SK-N-SH treated with all-trans-retinoic acid at 6 μM for 48 hours (cell line): Measurements from ENCODE around the gene EPB41.

Source experiments
- ATAC-seq: fragments of 200-7000 bp; cut with Tn5 transposase; 3 replicates; pipeline ENCODE4 v1.9.1; 2020; ENCODE audit warnings: mild to moderate bottlenecking, moderate library complexity
- ARNTL ChIP-seq: fragments of 450-650 bp; formaldehyde crosslinking; IDR thresholded peaks from 2 replicates; pipeline ENCODE4 v1.5.0; 2020; ENCODE audit warnings: low read depth, mild to moderate bottlenecking, moderate library complexity, borderline replicate concordance
- BACH2 ChIP-seq: fragments of 250-450 bp; sonication (Bioruptor Pico); IDR thresholded peaks from 2 replicates; pipeline ENCODE4 v1.9.0; 2021; ENCODE audit warnings: mild to moderate bottlenecking, borderline replicate concordance
- CSDC2 ChIP-seq: fragments of 250-450 bp; sonication (Bioruptor Pico); IDR thresholded peaks from 2 replicates; pipeline ENCODE4 v1.5.0; 2020; ENCODE audit warnings: mild to moderate bottlenecking, moderate library complexity
- ESRRG ChIP-seq: fragments of 250-450 bp; sonication (Bioruptor Pico); IDR thresholded peaks from 2 replicates; pipeline ENCODE4 v1.6.1; 2021; ENCODE audit warnings: mild to moderate bottlenecking
- GLIS3 ChIP-seq: fragments of 250-450 bp; sonication (Bioruptor Pico); IDR thresholded peaks from 2 replicates; pipeline ENCODE4 v1.5.0; 2020; ENCODE audit warnings: mild to moderate bottlenecking, moderate library complexity
- ISL1 ChIP-seq: fragments of 250-450 bp; sonication (Bioruptor Pico); IDR thresholded peaks from 2 replicates; pipeline ENCODE4 v2.1.2; 2022; ENCODE audit warnings: mild to moderate bottlenecking, moderate library complexity
- OSR1 ChIP-seq: fragments of 250-450 bp; sonication (Bioruptor Pico); IDR thresholded peaks from 2 replicates; pipeline ENCODE4 v1.8.0; 2022; ENCODE audit warnings: moderate library complexity, mild to moderate bottlenecking, inconsistent platforms
- PPARA ChIP-seq: fragments of 250-450 bp; sonication (Bioruptor Pico); IDR thresholded peaks from 2 replicates; pipeline ENCODE4 v1.5.0; 2020; ENCODE audit warnings: mild to moderate bottlenecking, borderline replicate concordance
- RARB ChIP-seq: fragments of 250-450 bp; sonication (Bioruptor Pico); IDR thresholded peaks from 2 replicates; pipeline ENCODE4 v1.8.0; 2021; ENCODE audit warnings: mild to moderate bottlenecking, moderate library complexity
- SNAI2 ChIP-seq: fragments of 250-450 bp; sonication (Bioruptor Pico); IDR thresholded peaks from 2 replicates; pipeline ENCODE4 v1.5.0; 2020; ENCODE audit warnings: mild to moderate bottlenecking, moderate library complexity
- TCF4 ChIP-seq: fragments of 250-450 bp; sonication (Bioruptor Pico); IDR thresholded peaks from 2 replicates; pipeline ENCODE4 v1.8.0; 2021; ENCODE audit warnings: mild to moderate bottlenecking, moderate library complexity, borderline replicate concordance
- TOX ChIP-seq: fragments of 250-450 bp; sonication (Bioruptor Pico); IDR thresholded peaks from 2 replicates; pipeline ENCODE4 v1.8.0; 2021; ENCODE audit warnings: mild to moderate bottlenecking, moderate library complexity, borderline replicate concordance
- ZC3H10 ChIP-seq: fragments of 250-450 bp; sonication (Bioruptor Pico); IDR thresholded peaks from 2 replicates; pipeline ENCODE4 v1.5.1; 2021; ENCODE audit warnings: mild to moderate bottlenecking, moderate library complexity
- ZFP3 ChIP-seq: fragments of 250-450 bp; sonication (Bioruptor Pico); IDR thresholded peaks from 2 replicates; pipeline ENCODE4 v1.5.0; 2020; ENCODE audit warnings: mild to moderate bottlenecking, moderate library complexity
- ZFP30 ChIP-seq: fragments of 450-650 bp; formaldehyde crosslinking; IDR thresholded peaks from 2 replicates; pipeline ENCODE4 v1.5.0; 2022; ENCODE audit warnings: mild to moderate bottlenecking, moderate library complexity
- ZNF565 ChIP-seq: fragments of 450-650 bp; formaldehyde crosslinking; conservative IDR thresholded peaks from 2 replicates; pipeline ENCODE4 v1.5.0; 2020; ENCODE audit warnings: low read depth, mild to moderate bottlenecking, moderate library complexity
- ZNF70 ChIP-seq: fragments of 450-650 bp; formaldehyde crosslinking; IDR thresholded peaks from 2 replicates; pipeline ENCODE4 v1.5.0; 2020; ENCODE audit warnings: mild to moderate bottlenecking, moderate library complexity
- ZNF8 ChIP-seq: fragments of 450-650 bp; formaldehyde crosslinking; IDR thresholded peaks from 2 replicates; pipeline ENCODE4 v1.5.0; 2020; ENCODE audit warnings: mild to moderate bottlenecking, moderate library complexity
- TF ChIP-seq, protein P1 (sequence below): fragments of 250-450 bp; sonication (Bioruptor Pico); IDR thresholded peaks from 2 replicates; pipeline ENCODE4 v1.5.0; 2020; ENCODE audit warnings: mild to moderate bottlenecking, moderate library complexity
- TF ChIP-seq, protein P2 (sequence below): fragments of 250-450 bp; sonication (Bioruptor Pico); IDR thresholded peaks from 2 replicates; pipeline ENCODE4 v1.5.1; 2020; ENCODE audit warnings: low read depth, mild to moderate bottlenecking, moderate library complexity
- TF ChIP-seq, protein P3 (sequence below): fragments of 250-450 bp; sonication (Bioruptor Pico); IDR thresholded peaks from 2 replicates; pipeline ENCODE4 v1.5.1; 2021; ENCODE audit warnings: mild to moderate bottlenecking, moderate library complexity
- TF ChIP-seq, protein P4 (sequence below): fragments of 250-450 bp; sonication (Bioruptor Pico); IDR thresholded peaks from 2 replicates; pipeline ENCODE4 v1.8.0; 2020; ENCODE audit warnings: mild to moderate bottlenecking, moderate library complexity, borderline replicate concordance

Gene EPB41

DNA sequence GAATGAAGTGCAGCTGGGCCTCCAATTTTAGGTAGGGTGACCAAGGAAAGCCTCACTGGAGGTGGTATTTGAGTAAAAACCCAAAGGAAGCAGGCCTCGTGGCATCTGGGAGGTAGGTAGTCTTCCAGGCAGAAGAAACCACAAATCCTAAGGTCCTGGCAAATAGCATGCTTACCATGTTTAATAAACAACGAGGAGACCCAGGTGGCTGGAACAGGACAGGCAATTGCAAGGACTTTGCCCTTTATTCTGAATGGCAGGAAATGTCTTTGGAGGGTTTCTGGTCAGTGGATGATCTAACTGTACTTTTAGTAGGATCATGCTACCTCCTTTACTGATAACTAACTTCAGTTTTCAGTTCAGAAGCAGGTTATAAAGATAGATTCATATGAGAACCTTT lies 52.2 kb downstream of the EPB41 start:
- TF ChIP-seq BACH2 (no peak), PPARA (no peak), ZNF70 (no peak), GLIS3 (CRISPR knock-in tag) (no peak), ZC3H10 (CRISPR knock-in tag) (no peak), ZNF565 (no peak), ZFP3 (CRISPR knock-in tag) (no peak)

DNA sequence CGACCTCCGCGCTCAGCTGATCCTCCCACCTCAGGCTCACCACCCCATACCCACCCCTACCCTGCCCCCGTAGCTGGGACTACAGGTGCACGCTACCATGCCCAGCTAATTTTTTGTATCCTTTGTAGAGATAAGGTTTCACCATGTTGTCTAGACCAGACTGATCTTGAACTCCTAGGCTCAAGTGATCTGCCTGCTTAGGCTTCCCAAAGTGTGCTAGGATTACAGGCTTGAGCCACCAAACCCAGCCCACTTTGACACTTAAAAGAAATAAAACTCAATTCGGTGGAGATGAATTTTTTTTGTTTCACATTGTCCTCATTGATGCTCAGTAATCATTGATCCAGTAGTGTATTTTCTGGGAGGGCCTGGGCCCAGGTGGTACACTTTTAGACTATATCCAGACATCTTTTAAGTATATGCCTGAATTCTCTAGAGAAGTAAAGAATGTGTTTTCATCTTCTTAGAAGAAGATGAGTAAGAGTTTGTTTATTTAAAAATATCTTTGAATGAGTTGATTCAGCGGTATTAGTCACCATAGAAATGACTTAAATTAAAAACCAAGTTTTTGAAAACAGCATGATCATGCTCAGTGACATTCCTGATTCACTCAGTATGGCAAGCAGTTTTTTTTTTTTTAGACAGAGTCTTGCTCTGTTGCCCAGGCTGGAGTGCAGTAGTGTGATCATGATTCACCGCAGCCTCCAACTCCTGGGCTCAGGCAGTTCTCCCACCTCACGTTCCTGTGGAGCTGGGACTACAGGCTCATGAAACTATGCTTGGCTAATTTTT lies 57.8 kb downstream of the EPB41 start:
- ATAC-seq, result peak; percentile 89
- no peak for TF ChIP-seq SNAI2 (CRISPR knock-in tag)
- 0 out of 2 replicates have a peak, but pooled peaks have one; percentile 16 for TF ChIP-seq ISL1 (CRISPR knock-in tag)
- TF ChIP-seq, all 23 proteins: peak for 1

More for the DNA sequence above, 52.2 kb downstream of the EPB41 start:
- no peak for ATAC-seq

DNA sequence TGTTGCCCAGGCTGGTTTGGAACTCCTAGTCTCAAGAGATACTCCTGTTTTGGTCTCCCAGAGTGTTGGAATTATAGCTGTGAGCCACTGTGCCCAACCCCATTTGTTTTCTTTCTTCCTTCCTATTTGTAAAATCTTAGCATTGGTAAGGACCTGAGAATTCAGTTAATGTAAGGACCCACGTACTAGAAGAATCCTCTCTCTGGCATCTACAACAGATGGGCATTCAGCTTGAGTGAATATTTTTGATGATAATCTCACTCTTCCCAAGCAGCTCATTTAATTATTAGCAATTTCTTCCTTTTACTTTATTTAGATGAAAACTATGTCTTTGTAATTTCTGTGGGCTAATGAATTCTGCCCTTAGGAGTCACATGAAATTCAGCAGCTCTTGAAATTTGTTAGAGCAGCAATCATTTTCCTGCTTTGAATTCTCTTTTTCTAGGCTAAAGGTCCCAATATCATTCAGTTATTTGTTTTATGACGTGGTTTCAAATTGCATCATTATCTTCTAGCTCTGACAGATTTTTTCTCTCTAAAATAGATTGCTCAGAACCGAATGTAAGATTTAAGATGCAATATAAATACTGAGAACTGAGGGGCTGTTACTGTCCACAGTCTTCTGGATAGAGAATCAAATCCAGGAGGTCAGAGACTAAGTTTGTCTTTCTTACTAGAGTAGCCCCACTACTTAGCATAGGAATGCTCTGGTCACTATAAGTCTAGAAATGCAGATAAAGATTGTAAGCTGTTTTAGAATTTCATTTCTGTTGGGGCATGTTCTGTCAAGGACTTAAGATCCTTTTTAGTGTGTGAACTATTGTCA lies 59.4 kb downstream of the EPB41 start:
- TF ChIP-seq ISL1 (CRISPR knock-in tag), result no peak
- TF ChIP-seq TCF4, result no peak
- TF ChIP-seq, protein P1, sequence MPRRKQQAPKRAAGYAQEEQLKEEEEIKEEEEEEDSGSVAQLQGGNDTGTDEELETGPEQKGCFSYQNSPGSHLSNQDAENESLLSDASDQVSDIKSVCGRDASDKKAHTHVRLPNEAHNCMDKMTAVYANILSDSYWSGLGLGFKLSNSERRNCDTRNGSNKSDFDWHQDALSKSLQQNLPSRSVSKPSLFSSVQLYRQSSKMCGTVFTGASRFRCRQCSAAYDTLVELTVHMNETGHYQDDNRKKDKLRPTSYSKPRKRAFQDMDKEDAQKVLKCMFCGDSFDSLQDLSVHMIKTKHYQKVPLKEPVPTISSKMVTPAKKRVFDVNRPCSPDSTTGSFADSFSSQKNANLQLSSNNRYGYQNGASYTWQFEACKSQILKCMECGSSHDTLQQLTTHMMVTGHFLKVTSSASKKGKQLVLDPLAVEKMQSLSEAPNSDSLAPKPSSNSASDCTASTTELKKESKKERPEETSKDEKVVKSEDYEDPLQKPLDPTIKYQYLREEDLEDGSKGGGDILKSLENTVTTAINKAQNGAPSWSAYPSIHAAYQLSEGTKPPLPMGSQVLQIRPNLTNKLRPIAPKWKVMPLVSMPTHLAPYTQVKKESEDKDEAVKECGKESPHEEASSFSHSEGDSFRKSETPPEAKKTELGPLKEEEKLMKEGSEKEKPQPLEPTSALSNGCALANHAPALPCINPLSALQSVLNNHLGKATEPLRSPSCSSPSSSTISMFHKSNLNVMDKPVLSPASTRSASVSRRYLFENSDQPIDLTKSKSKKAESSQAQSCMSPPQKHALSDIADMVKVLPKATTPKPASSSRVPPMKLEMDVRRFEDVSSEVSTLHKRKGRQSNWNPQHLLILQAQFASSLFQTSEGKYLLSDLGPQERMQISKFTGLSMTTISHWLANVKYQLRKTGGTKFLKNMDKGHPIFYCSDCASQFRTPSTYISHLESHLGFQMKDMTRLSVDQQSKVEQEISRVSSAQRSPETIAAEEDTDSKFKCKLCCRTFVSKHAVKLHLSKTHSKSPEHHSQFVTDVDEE (CRISPR knock-in tag), result no peak
- no peak for TF ChIP-seq ZFP30 (CRISPR knock-in tag)
- TF ChIP-seq RARB (CRISPR knock-in tag), result no peak
- no peak for TF ChIP-seq ZNF565
- TF ChIP-seq, protein P2, sequence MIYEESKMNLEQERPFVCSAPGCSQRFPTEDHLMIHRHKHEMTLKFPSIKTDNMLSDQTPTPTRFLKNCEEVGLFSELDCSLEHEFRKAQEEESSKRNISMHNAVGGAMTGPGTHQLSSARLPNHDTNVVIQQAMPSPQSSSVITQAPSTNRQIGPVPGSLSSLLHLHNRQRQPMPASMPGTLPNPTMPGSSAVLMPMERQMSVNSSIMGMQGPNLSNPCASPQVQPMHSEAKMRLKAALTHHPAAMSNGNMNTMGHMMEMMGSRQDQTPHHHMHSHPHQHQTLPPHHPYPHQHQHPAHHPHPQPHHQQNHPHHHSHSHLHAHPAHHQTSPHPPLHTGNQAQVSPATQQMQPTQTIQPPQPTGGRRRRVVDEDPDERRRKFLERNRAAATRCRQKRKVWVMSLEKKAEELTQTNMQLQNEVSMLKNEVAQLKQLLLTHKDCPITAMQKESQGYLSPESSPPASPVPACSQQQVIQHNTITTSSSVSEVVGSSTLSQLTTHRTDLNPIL (CRISPR knock-in tag), result no peak
- TF ChIP-seq TOX (CRISPR knock-in tag), result no peak
- no peak for TF ChIP-seq ESRRG (CRISPR knock-in tag)
- TF ChIP-seq ZNF8 (CRISPR knock-in tag), result no peak
- TF ChIP-seq, protein P3, sequence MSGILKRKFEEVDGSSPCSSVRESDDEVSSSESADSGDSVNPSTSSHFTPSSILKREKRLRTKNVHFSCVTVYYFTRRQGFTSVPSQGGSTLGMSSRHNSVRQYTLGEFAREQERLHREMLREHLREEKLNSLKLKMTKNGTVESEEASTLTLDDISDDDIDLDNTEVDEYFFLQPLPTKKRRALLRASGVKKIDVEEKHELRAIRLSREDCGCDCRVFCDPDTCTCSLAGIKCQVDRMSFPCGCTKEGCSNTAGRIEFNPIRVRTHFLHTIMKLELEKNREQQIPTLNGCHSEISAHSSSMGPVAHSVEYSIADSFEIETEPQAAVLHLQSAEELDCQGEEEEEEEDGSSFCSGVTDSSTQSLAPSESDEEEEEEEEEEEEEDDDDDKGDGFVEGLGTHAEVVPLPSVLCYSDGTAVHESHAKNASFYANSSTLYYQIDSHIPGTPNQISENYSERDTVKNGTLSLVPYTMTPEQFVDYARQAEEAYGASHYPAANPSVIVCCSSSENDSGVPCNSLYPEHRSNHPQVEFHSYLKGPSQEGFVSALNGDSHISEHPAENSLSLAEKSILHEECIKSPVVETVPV, result no peak
- no peak for TF ChIP-seq ZNF70
- no peak for TF ChIP-seq BACH2
- TF ChIP-seq ARNTL (CRISPR knock-in tag), result no peak
- no peak for TF ChIP-seq ZC3H10 (CRISPR knock-in tag)
- TF ChIP-seq OSR1 (CRISPR knock-in tag), result no peak
- TF ChIP-seq, protein P4, sequence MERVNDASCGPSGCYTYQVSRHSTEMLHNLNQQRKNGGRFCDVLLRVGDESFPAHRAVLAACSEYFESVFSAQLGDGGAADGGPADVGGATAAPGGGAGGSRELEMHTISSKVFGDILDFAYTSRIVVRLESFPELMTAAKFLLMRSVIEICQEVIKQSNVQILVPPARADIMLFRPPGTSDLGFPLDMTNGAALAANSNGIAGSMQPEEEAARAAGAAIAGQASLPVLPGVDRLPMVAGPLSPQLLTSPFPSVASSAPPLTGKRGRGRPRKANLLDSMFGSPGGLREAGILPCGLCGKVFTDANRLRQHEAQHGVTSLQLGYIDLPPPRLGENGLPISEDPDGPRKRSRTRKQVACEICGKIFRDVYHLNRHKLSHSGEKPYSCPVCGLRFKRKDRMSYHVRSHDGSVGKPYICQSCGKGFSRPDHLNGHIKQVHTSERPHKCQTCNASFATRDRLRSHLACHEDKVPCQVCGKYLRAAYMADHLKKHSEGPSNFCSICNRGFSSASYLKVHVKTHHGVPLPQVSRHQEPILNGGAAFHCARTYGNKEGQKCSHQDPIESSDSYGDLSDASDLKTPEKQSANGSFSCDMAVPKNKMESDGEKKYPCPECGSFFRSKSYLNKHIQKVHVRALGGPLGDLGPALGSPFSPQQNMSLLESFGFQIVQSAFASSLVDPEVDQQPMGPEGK (CRISPR knock-in tag), result no peak
- no peak for TF ChIP-seq CSDC2
- TF ChIP-seq SNAI2 (CRISPR knock-in tag), result no peak
- no peak for TF ChIP-seq GLIS3 (CRISPR knock-in tag)
- peak; percentile 58 for ATAC-seq
